H9 (cell line): ENCODE results near the gene FEZ2. TPM values are rescaled to one million over a fixed set of nuclear protein-coding genes. Genes with fewer than 3 reads are reported as not detected.

Source experiments
- DNase-seq: peaks from one replicate; pipeline ENCODE4 v3.0.0-alpha.2; 2017
- H2AFZ ChIP-seq: one replicate; pipeline ENCODE4 v1.6.1; 2013; ENCODE audit warnings: mild to moderate bottlenecking, low read length, control low read depth, moderate library complexity
- H2AK5ac ChIP-seq: 2 replicates; pipeline ENCODE4 v1.6.1; 2013; ENCODE audit warnings: low read length, control low read depth, mixed read lengths; ENCODE audit not compliant: insufficient read length
- H2BK120ac ChIP-seq: one replicate; pipeline ENCODE4 v1.6.1; 2013; ENCODE audit warnings: low read depth, mild to moderate bottlenecking, low read length, control low read depth, inconsistent platforms; ENCODE audit not compliant: poor library complexity, severe bottlenecking
- H2BK12ac ChIP-seq: 2 replicates; pipeline ENCODE4 v1.6.1; 2013; ENCODE audit warnings: low read length, control low read depth, mixed read lengths, low read depth; ENCODE audit not compliant: insufficient read length
- H2BK15ac ChIP-seq: 2 replicates; pipeline ENCODE4 v1.6.1; 2013; ENCODE audit warnings: low read depth, low read length, control low read depth
- H2BK20ac ChIP-seq: one replicate; pipeline ENCODE4 v1.6.1; 2013; ENCODE audit warnings: low read depth, mild to moderate bottlenecking, low read length, control low read depth, inconsistent platforms; ENCODE audit not compliant: poor library complexity, severe bottlenecking
- H2BK5ac ChIP-seq: 2 replicates; pipeline ENCODE4 v1.6.1; 2013; ENCODE audit warnings: low read length, control low read depth, mixed read lengths; ENCODE audit not compliant: insufficient read length
- H3K14ac ChIP-seq: 2 replicates; pipeline ENCODE4 v1.6.1; 2013; ENCODE audit warnings: low read length, control low read depth; ENCODE audit not compliant: insufficient read depth
- H3K18ac ChIP-seq: 2 replicates; pipeline ENCODE4 v1.6.1; 2013; ENCODE audit warnings: low read depth, mild to moderate bottlenecking, mixed read lengths, low read length, control low read depth; ENCODE audit not compliant: insufficient read length
- H3K23ac ChIP-seq: 2 replicates; pipeline ENCODE4 v1.6.1; 2013; ENCODE audit warnings: low read length, control low read depth, mixed read lengths, low read depth; ENCODE audit not compliant: insufficient read length
- H3K23me2 ChIP-seq: 2 replicates; pipeline ENCODE4 v1.6.1; 2013; ENCODE audit warnings: low read depth, mild to moderate bottlenecking, mixed read lengths, low read length, control low read depth; ENCODE audit not compliant: insufficient read length, poor library complexity, severe bottlenecking
- H3K27ac ChIP-seq: 2 replicates; pipeline ENCODE4 v1.5.1; 2013; ENCODE audit warnings: low read length, control low read depth, mixed read lengths, low read depth; ENCODE audit not compliant: insufficient read length
- H3K27me3 ChIP-seq: 2 replicates; pipeline ENCODE4 v1.6.1; 2013; ENCODE audit warnings: low read length, control low read depth, inconsistent platforms; ENCODE audit not compliant: insufficient read depth
- H3K4ac ChIP-seq: 2 replicates; pipeline ENCODE4 v1.6.1; 2013; ENCODE audit warnings: low read depth, mild to moderate bottlenecking, control low read depth, inconsistent platforms, low read length, moderate library complexity
- H3K4me1 ChIP-seq: 2 replicates; pipeline ENCODE4 v1.6.1; 2013; ENCODE audit warnings: low read length, control low read depth, inconsistent platforms; ENCODE audit not compliant: insufficient read depth
- H3K4me2 ChIP-seq: 2 replicates; pipeline ENCODE4 v1.6.1; 2013; ENCODE audit warnings: low read length, control low read depth, mixed read lengths; ENCODE audit not compliant: insufficient read length, insufficient read depth
- H3K56ac ChIP-seq: 2 replicates; pipeline ENCODE4 v1.6.1; 2013; ENCODE audit warnings: low read depth, mild to moderate bottlenecking, mixed read lengths, low read length, control low read depth; ENCODE audit not compliant: insufficient read length
- H3K79me1 ChIP-seq: 2 replicates; pipeline ENCODE4 v1.6.1; 2013; ENCODE audit warnings: low read depth, mild to moderate bottlenecking, moderate library complexity, low read length, control low read depth, inconsistent platforms; ENCODE audit not compliant: insufficient read depth, poor library complexity, severe bottlenecking
- H3K79me2 ChIP-seq: 2 replicates; pipeline ENCODE4 v1.6.1; 2013; ENCODE audit warnings: low read length, control low read depth, inconsistent platforms; ENCODE audit not compliant: insufficient read depth
- H3K9ac ChIP-seq: 2 replicates; pipeline ENCODE4 v1.6.1; 2013; ENCODE audit warnings: low read length, control low read depth, mixed read lengths; ENCODE audit not compliant: insufficient read length; ENCODE audit errors: extremely low read depth
- H3K9me3 ChIP-seq: one replicate; pipeline ENCODE4 v1.6.1; 2013; ENCODE audit warnings: low read depth, low read length, inconsistent platforms; ENCODE audit not compliant: control insufficient read depth
- H3T11ph ChIP-seq: one replicate; pipeline ENCODE4 v1.6.1; 2013; ENCODE audit warnings: mild to moderate bottlenecking, low read length, control low read depth, inconsistent platforms
- H4K20me1 ChIP-seq: one replicate; pipeline ENCODE4 v1.6.1; 2013; ENCODE audit not compliant: control insufficient read depth, insufficient read length, insufficient read depth
- H4K5ac ChIP-seq: 2 replicates; pipeline ENCODE4 v1.6.1; 2013; ENCODE audit warnings: low read depth, mild to moderate bottlenecking, mixed read lengths, low read length, control low read depth; ENCODE audit not compliant: insufficient read length
- H4K8ac ChIP-seq: replicated peaks from 2 replicates; pipeline ENCODE4 v1.6.1; 2013; ENCODE audit warnings: low read length, control low read depth, mixed read lengths, low read depth; ENCODE audit not compliant: insufficient read length
- H4K91ac ChIP-seq: 2 replicates; pipeline ENCODE4 v1.6.1; 2013; ENCODE audit warnings: low read depth, mild to moderate bottlenecking, moderate library complexity, mixed read lengths, low read length, control low read depth; ENCODE audit not compliant: insufficient read length
- H3K27ac Mint-ChIP-seq, 3 experiments: 2 replicates in 2 of 3; 3 replicates in 1 of 3; pipeline ENCODE4 v1.8.0; 2020 to 2021; ENCODE audit warnings: mixed read lengths in 3 of 3, mild to moderate bottlenecking in 1 of 3, moderate library complexity in 1 of 3
- H3K27me3 Mint-ChIP-seq: 2 replicates; pipeline ENCODE4 v1.8.0; 2021; ENCODE audit warnings: low read depth, mild to moderate bottlenecking, moderate library complexity, mixed read lengths
- H3K36me3 Mint-ChIP-seq, 3 experiments: 2 replicates in 2 of 3; 3 replicates in 1 of 3; pipeline ENCODE4 v1.8.0; 2020 to 2021; ENCODE audit warnings: low read depth in 3 of 3, mixed read lengths in 3 of 3; ENCODE audit not compliant: insufficient read depth in 1 of 3
- H3K4me1 Mint-ChIP-seq, 2 experiments: 2 replicates each; pipeline ENCODE4 v1.8.0; 2020; ENCODE audit warnings: mixed read lengths in 2 of 2
- H3K4me3 Mint-ChIP-seq, 2 experiments: 2 replicates in 1 of 2; 3 replicates in 1 of 2; pipeline ENCODE4 v1.8.0; 2020 to 2021; ENCODE audit warnings: mild to moderate bottlenecking in 2 of 2, mixed read lengths in 2 of 2, moderate library complexity in 1 of 2
- H3K9me3 Mint-ChIP-seq, 2 experiments: 2 replicates in 1 of 2; 3 replicates in 1 of 2; pipeline ENCODE4 v1.8.0; 2020; ENCODE audit warnings: mild to moderate bottlenecking in 2 of 2, mixed read lengths in 2 of 2, moderate library complexity in 1 of 2
- CTCF ChIP-seq: fragments of 200-600 bp; sonication (generic); conservative IDR thresholded peaks from 3 replicates; pipeline ENCODE4 v1.8.0; 2021; ENCODE audit warnings: antibody characterized with exemption, mild to moderate bottlenecking
- WGBS: extraction: QIAGEN DNeasy Blood & Tissue Kit; methylation state at CpG from one replicate; pipeline ENCODE4 v1.1.7; 2013; ENCODE audit warnings: missing lambda C conversion rate, low lambda C conversion rate, mixed read lengths; ENCODE audit not compliant: insufficient read length; ENCODE audit errors: extremely low coverage; 5-methylcytosine and 5-hydroxymethylcytosine counted together
- total RNA-seq: library from RNA; stranded (reverse); gene quantifications from 2 replicates; pipeline ENCODE4 v1.2.1, GENCODE V29; 2021

The FEZ2 gene
- total RNA-seq, 1 experiment from 2014 or later = 27.7 TPM

- Mint-ChIP-seq H3K27ac (no peak overlapping the region), H3K36me3 (peaks cover 6 to 21% (median 19%) of the 10 kb centered on the region in 3 experiments; a peak in 6 of 7 replicates), H3K4me1 (peaks cover 18 to 19% of the 10 kb centered on the region in 2 experiments), H3K4me3 (no peak overlapping the region), H3K9me3 (no peaks in the 10 kb centered on the region), H3K27me3 (no peaks in the 10 kb centered on the region)
- Histone ChIP-seq H3K9ac (no peak overlapping the region), H2BK12ac (no peak overlapping the region), H4K20me1 (no peaks in the 10 kb centered on the region), H2AK5ac (no peak overlapping the region), H3K4ac (no peak overlapping the region), H3K27ac (no peak overlapping the region), H4K91ac (no peak overlapping the region), H3K18ac (no peak overlapping the region), H2BK5ac (no peak overlapping the region), H3K9me3 (no peaks in the 10 kb centered on the region), H3K27me3 (no peaks in the 10 kb centered on the region), H3K79me1 (no peaks in the 10 kb centered on the region), H4K5ac (no peak overlapping the region), H2BK120ac (no peak overlapping the region), H2BK15ac (no peak overlapping the region), H3K4me1 (peaks cover 2% of the 10 kb centered on the region; the same call in 1 of the 2 replicates), H2BK20ac (no peak overlapping the region), H3K23me2 (no peaks in the 10 kb centered on the region), H3K23ac (no peak overlapping the region), H3K4me2 (no peak overlapping the region), H2AFZ (no peak overlapping the region), H3K56ac (no peak overlapping the region), H3K79me2 (no peaks in the 10 kb centered on the region), H4K8ac (no peak overlapping the region), H3K14ac (no peak overlapping the region), H3T11ph (no peak overlapping the region)
- TF ChIP-seq CTCF = no peak
- no CpG with 5 or more reads among the region's 1 CpG for whole genome bisulfite sequencing
- no peak for DNase-seq
Measured at GRCh38 chr2:36556842-36557241, 41.1 kb downstream of the FEZ2 start.
